Medulla oblongata (tissue), 1 donor: Measurements from ENCODE around the gene PTH2.
A peak's percentile ranks its signal among the peaks of the same experiment; 100 is the strongest.

Experiments used
- DNase-seq: peaks from one replicate; pipeline ENCODE4 v3.0.0-alpha.2; 2015; ENCODE audit errors: extremely low spot score

PTH2 gene

GRCh38 chr19:49430678-49431329 lies 7.6 kb upstream of the PTH2 start:
- DNase-seq = no peak

GRCh38 chr19:49430172-49430677 lies 7.0 kb upstream of the PTH2 start:
- no peak for DNase-seq

GRCh38 chr19:49428547-49429451 lies 5.6 kb upstream of the PTH2 start:
- DNase-seq = no peak

GRCh38 chr19:49427855-49428546 lies 4.8 kb upstream of the PTH2 start:
- no peak for DNase-seq

- DNase-seq = no peak
Observed at GRCh38 chr19:49427339-49427738, 4.1 kb upstream of the PTH2 start.

- no peak for DNase-seq
Observed at GRCh38 chr19:49425922-49426592, 2.8 kb upstream of the PTH2 start.

GRCh38 chr19:49425178-49425577 lies 1.9 kb upstream of the PTH2 start, which contains the start of gene GFY:
GFY (plus strand) TSS chr19:49425388; CDS start chr19:49426431, 1,043 bp downstream.
- no peak for DNase-seq

- DNase-seq = no peak
Observed at GRCh38 chr19:49423985-49424303, 703 bp upstream of the PTH2 start.

- no peak for DNase-seq
Observed at GRCh38 chr19:49422407-49423070, 702 bp downstream of the PTH2 start.

GRCh38 chr19:49421878-49422202 lies 1.4 kb downstream of the PTH2 start:
- no peak for DNase-seq

- DNase-seq = peak; percentile 27
Observed at GRCh38 chr19:49421039-49421877, 2.0 kb downstream of the PTH2 start.

- no peak for DNase-seq
Observed at GRCh38 chr19:49420227-49420626, 3.0 kb downstream of the PTH2 start.

GRCh38 chr19:49419173-49419572 lies 4.1 kb downstream of the PTH2 start:
- no peak for DNase-seq

- no peak for DNase-seq
Observed at GRCh38 chr19:49418511-49418910, 4.7 kb downstream of the PTH2 start.

GRCh38 chr19:49417088-49417487 lies 6.2 kb downstream of the PTH2 start:
- DNase-seq = no peak

GRCh38 chr19:49415810-49416200 lies 7.4 kb downstream of the PTH2 start:
- DNase-seq = no peak

GRCh38 chr19:49415102-49415809 lies 8.0 kb downstream of the PTH2 start:
- no peak for DNase-seq

- DNase-seq = no peak
Observed at GRCh38 chr19:49414256-49414655, 9.0 kb downstream of the PTH2 start.

GRCh38 chr19:49413348-49413747 lies 9.9 kb downstream of the PTH2 start:
- no peak for DNase-seq
